IPS-18c (cell line): ENCODE data around the gene RAB30.

Source experiments
- H3K4me3 ChIP-seq: 2 replicates; pipeline ENCODE4 v1.7.0; 2013; ENCODE audit warnings: low read depth, mild to moderate bottlenecking, low read length, moderate library complexity; ENCODE audit not compliant: insufficient read depth
- H3K9me3 ChIP-seq: one replicate; pipeline ENCODE4 v1.6.1; 2013; ENCODE audit warnings: mild to moderate bottlenecking, low read length, moderate library complexity; ENCODE audit not compliant: control insufficient read depth, insufficient read depth

The RAB30 gene

DNA sequence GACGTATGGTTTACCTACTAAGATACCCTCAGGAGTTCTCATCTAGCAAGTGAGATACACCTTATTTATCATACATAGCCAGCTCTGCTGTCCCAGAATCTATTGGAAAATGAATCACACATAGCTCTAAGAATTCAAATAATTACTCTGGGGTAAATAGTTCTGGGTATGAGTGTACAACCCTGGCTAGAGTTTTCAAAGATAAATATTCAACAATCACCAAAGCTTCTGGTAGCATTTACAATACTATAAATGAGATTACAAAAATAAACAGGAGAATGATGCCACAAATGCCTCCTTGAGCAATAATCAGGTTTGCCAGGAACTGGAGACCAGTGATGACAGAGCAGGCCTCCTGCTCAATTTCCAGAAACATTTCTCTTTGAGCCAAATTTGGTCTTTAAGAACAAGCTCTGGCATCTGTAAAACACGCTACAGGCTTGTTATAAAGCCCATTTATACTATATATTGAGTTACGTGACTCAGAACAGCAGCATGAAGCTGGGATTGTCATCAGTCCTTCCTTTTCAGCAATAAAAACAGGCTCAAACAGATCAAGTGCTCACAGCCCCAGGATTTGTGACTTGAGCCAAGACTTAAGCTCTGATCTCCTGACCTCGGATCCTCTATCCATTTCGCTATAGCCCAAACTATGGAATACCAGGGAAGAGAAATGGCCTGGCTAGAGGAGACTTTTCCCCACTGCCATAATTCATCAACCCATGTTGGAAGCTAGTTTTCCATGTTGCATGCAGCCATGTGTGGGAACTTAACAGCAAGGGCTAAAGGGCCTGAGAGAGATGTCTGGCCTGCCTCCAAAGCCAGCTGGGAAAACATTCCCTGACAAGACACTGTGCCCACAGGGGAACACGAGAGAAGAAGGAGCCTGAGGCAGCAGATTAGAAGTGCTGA is 19.7 kb downstream of the RAB30 start:
- Histone ChIP-seq H3K4me3 (no peak overlapping the region), H3K9me3 (no peaks in the 10 kb centered on the region)

DNA sequence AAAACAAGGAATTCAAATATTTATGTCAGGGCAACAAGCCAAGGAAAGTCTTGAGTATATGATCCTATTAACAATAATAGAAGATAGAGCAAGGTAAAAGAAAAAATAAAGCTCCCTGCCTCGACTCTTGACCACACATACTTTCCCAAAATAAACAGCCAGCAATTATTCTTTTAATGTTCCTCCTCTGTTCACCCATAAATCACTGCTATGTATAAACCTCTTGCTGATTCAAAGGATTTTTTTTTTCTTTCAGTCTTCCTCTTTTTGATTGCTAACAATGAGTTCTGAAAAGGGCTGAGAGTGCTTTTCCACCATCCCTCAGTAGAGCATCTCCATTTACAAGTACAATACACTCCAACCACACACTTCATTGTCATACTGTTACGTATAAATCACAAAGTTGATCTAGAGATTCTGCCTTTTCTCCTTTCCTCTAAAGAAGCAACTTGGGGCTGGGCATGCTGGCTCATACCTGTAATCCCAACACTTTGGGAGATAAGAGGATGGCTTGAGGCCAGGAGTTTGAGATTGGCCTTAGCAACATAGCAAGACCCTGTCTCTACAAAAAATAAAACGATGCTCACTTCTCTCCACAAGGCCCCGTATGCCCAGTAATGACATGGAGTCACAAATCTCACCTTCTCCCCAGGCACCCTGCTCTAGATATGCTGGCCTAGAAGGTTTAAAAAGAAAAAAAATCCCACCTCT is 24.0 kb downstream of the RAB30 start:
- Histone ChIP-seq H3K4me3 (no peak overlapping the region), H3K9me3 (no peaks in the 10 kb centered on the region)

DNA sequence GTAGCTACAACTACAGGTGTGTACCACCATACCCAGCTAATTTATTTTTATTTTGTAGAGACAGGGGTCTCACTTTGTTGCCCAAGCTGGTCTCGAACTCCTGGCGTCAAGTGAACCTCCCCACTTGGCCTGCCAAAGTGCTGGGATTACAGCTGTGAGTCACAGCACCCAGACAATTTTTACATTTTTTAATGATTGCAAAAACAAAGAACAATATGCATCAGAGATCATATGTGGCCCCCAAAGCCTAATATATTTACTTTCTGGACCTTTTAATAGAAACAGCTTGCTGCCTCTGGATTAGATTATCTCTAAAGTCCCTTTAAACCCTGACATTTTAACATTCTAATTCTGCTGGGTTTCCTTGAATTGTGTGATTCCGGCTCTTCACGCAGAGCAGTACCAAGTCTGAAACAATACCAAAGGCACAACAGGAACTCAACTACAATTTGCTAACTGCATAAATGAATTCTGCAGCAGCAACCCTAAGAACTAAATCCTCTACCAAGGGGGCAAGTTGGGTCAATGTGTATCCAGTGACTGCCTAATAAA is 25.0 kb downstream of the RAB30 start:
- Histone ChIP-seq H3K4me3 (no peak overlapping the region), H3K9me3 (no peaks in the 10 kb centered on the region)

DNA sequence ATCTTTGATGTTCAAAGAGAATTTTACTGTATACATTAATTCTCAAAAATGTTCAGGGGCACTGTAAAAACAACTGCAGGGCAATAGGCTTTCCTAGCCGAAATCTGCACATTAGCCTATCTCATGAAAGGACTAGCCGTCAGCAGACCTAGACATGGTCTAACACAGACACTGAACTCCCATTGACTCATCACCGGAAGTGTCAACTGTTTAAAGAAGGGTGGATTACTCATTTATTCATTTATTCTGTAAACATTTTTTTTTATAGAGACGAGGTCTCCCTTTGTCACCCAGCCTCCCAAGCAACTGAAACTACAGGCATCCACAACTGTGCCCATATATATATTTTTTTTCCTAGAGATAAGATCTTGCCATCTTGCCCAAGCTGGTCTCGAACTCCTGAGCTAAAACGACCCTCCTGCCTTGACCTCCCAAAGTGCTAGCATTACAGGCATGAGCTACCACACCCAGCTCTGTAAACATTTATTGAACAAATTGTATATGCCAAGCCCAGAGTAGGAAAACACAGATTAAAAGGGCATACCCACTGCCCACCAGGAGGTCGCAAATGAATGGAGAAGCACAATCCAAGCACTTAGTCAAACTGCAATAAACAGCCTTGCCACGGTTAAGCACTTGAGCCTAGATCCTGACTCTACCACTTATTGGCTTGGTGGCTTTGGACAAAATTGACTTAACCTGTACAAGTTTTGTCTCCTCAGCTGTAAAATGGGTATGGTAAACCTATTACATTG is 26.6 kb downstream of the RAB30 start:
- Histone ChIP-seq H3K9me3 (no peaks in the 10 kb centered on the region), H3K4me3 (no peak overlapping the region)

DNA sequence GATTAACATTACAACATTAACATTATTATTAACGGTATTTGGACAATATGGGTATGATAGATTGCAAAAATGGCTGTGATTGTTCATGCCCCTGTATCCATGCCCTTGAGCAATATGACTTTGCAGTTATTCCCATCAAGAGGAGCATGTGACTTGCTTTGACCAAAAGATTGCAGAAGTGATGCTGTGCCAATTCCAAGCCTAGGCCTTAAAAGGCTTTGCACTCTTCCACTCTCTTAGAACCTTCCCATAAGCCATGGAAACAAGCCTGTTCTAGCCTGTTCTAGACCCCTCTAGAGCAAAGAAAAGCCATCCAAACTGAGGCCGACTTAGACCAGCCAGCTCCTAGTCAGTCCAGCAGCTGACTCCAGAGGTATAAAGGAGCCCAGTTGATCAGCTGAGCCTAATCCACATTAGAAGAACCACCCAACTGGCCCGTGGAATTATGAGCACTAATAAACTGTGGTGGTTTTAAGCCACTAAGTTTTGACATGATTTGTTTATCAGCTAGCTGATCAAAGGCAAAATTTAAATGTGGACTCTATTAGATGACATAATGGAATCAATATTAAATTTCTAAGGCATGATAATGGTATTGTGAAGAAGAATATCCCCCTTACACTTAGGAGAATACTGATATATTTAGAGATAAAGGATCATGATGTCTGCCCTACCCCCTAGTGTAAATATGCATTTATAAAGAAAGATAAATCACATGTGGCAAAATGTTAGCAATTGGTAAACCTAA is 28.6 kb downstream of the RAB30 start:
- no peaks in the 10 kb centered on the region for H3K9me3 ChIP-seq
- no peak overlapping the region for H3K4me3 ChIP-seq

DNA sequence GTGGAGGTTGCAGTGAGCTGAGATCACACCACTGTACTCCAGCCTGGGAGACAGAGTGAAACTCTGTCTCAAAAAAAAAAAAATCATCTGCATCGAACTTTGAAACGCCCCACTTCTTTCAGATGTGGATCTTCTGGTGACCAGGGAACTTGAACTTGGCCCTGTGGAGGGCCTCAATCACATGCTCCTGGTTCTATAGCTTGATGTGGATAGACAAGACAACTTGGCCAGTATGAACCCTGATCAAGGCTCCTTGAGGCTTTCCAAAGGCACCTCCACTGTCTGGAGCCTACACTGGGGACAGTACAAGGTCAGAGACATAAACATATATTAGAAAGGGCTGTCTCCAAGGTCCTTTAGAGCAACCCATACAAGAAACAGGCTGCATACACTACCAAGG is 30.6 kb downstream of the RAB30 start:
- no peaks in the 10 kb centered on the region for H3K9me3 ChIP-seq
- no peak overlapping the region for H3K4me3 ChIP-seq

DNA sequence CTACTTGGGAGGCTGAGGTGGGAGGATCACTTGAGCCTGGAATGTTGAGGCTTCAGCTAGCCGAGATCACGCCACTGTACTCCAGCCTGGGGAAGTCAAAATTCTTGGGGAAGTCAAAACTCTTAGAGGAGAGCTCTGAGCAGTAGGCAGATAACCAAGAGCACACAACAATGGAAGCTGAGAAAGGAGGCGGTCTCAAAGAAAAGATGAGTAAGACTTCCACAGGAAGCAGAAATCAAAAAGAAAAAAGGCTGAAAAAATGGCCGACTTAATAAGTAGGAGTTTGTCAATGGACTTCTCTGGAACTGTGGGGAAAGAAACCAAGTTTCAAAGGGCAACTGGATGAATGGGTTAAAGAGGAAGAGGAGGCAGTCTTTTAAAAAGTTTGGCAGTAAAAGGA is 32.1 kb downstream of the RAB30 start:
- Histone ChIP-seq H3K4me3 (no peak overlapping the region), H3K9me3 (no peaks in the 10 kb centered on the region)

DNA sequence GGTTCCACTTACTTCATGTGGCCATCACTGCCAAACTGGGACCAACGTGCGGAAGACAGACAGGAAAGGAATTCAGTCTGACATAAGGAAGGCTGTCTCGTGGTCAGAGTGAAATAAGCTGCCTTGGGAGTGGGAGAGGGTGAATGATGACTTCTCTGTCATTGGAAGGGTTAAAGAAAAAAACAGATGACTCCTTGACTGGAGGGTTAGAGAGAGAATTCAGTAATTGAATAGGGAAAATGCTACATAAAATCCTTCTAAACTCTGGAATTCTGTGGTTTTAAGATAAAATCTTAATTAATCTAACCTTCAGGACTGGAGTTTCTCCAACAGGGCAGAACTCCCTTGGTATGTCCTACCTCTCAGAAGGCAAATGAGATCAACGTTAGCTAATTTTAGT is 33.8 kb downstream of the RAB30 start:
- Histone ChIP-seq H3K9me3 (no peaks in the 10 kb centered on the region), H3K4me3 (no peak overlapping the region)

DNA sequence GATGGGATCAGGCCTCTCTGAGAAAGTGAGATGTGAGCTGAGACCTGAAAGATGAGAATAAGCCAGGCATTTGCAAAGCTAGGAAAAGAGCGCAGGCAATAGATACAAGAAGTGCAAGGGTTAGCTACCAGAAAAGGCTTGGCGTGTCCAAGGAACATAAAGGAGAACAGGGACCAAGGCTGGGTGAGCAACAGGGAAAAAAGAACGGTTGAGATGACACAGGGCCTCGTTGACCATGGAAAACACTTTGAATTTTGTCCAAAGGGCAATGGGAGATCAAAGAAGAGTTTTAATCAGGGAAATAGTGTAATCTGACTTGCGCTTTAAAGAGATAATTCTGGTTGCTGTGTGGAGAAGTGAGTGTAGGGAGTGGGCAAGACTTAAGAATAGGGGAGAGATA is 35.0 kb downstream of the RAB30 start:
- Histone ChIP-seq H3K9me3 (no peaks in the 10 kb centered on the region), H3K4me3 (no peak overlapping the region)

DNA sequence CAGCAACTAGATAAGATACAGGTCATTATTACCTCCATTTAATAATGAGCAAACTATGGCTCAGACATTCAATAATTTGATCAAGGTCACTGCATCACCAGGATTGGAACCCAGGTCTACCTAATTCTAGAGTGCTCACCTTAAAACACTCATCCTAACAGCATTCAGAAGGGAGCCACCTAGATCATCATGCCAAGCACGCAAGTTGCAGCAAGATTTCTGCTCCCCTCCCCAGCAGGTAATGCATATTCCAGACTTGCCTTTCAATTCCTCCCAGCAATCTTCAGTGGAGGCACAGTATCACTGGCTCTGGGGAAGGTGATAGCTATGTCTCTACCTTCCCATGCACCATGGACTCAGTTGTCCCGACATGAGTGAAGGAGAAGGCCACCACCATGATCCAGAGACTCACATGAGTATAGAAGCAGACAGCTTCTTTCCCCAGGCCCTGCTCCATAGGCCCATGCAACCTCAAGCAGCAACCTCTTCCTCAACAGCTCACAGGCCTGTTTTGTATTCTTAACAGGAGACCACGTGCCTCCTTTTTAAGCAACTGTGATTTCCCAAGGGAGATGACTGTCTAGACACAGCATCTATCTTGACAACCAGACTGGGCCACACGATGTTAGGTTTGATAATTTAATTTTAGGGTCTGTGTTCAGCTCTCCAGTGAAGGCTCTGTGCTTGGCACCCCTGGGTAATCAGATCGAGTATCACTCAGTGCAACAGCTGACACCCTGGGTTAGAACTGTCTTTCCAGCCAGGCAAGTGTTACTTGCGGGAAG is 36.4 kb downstream of the RAB30 start:
- Histone ChIP-seq H3K9me3 (no peaks in the 10 kb centered on the region), H3K4me3 (no peak overlapping the region)

DNA sequence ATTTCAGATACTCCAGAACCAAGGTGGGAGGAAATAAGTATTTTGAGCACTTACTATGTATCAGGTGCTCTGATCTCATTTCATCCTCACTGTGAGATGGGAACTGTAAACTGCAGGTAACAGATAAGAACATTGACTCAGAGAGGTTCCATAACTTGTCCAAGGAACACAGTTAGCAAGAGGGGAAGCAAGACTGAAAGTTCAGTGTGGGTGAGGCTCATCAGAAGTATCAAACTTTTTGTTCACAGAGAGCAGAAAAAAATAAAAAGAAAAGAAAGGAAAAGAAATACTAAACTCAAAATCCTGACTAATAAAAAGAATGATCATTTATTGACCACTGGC is 37.1 kb downstream of the RAB30 start:
- Histone ChIP-seq H3K4me3 (no peak overlapping the region), H3K9me3 (no peaks in the 10 kb centered on the region)

DNA sequence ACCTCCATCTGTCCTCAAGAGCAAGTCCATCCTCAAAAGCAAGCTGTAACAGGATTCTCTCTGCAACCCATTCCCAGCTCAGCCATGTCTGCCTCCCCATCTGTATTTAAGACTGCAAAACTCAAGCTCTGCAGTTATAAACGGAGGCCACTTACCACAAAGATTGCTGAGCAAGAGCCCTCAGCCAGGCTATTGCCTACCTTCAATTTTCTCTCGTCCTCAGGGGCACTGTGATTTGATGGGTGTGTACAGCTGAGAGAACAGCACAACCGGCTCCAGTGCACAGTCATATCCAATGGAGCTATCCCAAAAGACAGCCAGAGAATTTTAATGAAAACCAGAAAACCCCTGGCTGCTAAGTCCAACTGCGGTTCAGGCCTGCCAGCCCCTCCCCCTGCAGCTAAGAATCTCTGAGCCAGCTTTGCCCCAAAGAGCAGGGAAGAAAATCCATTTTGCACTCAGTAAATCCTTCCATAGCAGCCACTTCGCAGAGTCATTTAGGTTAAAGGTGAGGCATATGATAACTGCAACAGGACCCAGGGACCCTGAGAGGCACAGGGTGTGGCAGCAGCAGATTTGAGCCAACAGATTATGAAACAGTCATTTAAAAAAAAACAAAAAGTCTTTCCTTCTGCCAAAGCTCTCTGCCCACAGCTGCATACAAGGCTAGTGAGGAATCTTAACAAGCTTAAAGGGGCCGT is 37.6 kb downstream of the RAB30 start:
- H3K4me3 ChIP-seq, result no peak overlapping the region

DNA sequence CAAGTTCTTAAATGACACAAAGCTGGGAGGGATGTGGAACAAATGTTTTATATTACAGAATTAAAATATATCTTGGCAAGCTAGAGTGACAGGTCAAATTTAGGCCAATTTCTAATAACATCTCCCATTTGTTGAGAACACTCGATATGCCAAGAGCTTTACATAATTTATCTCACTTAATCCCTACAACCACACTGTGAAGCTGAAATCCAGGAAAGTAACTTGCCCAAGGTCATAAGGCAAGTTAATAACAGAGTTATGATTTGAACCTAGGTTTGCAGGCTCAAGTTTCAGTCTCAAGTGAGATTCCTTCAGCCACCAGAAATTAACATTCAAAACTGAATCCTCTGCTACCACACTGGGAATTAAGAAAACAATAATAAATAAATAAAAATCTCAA is 38.3 kb downstream of the RAB30 start:
- Histone ChIP-seq H3K4me3 (no peak overlapping the region), H3K9me3 (no peaks in the 10 kb centered on the region)

More for the DNA sequence above, 37.6 kb downstream of the RAB30 start:
- H3K9me3 ChIP-seq, result no peaks in the 10 kb centered on the region

DNA sequence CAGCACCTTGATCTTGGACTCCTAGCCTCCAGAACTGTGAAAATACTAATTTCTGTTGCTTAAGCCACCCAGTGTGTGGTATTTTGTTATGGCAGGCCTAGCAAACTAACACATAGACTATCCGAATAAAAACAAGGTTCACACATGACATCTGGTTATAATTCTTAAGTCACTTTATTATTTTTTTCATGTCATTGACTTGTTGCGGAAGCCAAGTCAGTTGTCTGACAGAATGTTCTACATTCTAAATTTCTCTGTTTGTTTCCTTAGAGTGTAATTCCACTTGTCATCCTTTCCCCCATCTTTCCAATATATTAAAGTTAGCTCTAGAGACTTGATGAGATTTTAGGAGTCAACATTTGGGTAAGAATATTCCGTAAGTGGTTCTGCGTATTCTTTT is 40.6 kb downstream of the RAB30 start:
- Histone ChIP-seq H3K4me3 (no peak overlapping the region), H3K9me3 (no peaks in the 10 kb centered on the region)

DNA sequence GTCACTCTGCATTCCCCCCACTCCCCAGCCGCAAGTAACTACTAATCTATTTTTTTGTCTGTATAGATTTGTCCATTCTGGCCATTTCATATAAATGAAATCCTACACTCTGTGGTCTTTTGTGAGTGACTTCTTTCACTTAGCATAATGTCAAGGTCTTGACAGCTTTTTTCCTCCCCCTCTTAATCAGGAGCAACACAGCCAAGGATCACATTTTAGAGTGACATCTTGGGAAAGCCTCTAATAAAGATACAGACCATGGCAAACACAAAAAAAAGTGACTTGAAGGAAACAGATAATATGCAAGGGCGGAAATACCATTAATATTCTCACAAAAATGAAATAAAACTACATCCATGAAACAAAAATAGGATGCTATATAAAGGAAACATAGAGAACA is 43.9 kb downstream of the RAB30 start:
- no peak overlapping the region for H3K4me3 ChIP-seq
- H3K9me3 ChIP-seq, result no peaks in the 10 kb centered on the region

DNA sequence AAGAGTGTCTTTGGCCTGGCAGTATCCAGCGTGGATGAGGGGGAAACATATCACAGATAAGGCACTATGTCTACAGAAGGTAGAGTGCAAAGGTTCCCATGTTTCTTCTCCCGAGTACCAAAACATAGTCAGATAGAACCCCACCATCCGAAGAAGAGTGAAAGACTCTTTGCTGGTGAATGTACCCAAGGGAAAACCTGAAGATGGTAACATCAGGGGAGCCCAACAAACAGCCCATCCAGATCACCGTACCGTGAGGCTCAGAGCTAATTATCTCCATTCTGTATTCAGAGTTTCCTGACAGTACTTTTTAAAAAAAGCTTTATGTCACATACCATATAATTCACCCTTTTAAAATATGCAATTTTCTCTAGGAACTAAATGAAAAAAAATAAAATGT is 44.4 kb downstream of the RAB30 start:
- Histone ChIP-seq H3K9me3 (no peaks in the 10 kb centered on the region), H3K4me3 (no peak overlapping the region)
